ENCODE measurements around the gene RSL1D1. TPM values are rescaled to one million over a fixed set of nuclear protein-coding genes. Genes with fewer than 3 reads are reported as not detected.
"Not testable (repeated sequence)": the region's sequence is repeated elsewhere in the genome, so short reads cannot be mapped to it uniquely, and the experiment has no call there.

RSL1D1 gene
- total RNA-seq, 2 experiments from 2014 or later, result 224 to 237 TPM

DNA sequence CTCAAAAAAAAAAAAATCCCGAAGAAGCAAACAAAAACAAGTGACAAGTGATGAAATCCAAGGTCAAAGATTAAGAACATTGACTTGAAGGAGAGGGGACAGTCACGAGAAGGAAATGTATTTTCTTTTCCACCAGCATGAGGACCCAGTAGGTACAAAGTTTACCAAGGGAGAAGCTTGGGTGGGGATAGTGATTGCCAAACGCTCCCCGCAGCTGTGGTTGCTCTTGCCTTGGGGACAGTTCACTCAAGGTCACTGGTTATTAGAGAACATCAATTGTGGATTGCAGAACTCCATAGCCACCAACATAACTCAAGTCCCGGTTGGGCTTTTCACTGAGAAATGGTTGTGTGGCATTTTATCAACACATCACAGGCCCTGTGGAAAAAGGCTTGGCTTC is 27.0 kb downstream of the RSL1D1 start:
- Mint-ChIP-seq H3K4me1 (ENCODE audit: low read depth) (no peaks in the 10 kb centered on the region), H3K36me3 (ENCODE audit: low read depth) (no peaks in the 10 kb centered on the region), H3K27ac (no peak overlapping the region), H3K27me3 (no peaks in the 10 kb centered on the region), H3K4me3 (no peak overlapping the region), H3K9me3 (no peaks in the 10 kb centered on the region)
- TF ChIP-seq, protein P1, sequence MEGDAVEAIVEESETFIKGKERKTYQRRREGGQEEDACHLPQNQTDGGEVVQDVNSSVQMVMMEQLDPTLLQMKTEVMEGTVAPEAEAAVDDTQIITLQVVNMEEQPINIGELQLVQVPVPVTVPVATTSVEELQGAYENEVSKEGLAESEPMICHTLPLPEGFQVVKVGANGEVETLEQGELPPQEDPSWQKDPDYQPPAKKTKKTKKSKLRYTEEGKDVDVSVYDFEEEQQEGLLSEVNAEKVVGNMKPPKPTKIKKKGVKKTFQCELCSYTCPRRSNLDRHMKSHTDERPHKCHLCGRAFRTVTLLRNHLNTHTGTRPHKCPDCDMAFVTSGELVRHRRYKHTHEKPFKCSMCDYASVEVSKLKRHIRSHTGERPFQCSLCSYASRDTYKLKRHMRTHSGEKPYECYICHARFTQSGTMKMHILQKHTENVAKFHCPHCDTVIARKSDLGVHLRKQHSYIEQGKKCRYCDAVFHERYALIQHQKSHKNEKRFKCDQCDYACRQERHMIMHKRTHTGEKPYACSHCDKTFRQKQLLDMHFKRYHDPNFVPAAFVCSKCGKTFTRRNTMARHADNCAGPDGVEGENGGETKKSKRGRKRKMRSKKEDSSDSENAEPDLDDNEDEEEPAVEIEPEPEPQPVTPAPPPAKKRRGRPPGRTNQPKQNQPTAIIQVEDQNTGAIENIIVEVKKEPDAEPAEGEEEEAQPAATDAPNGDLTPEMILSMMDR (IDR thresholded peaks at IDR 0.05), result no peak
- H3K4me3 ChIP-seq (ENCODE audit: low read length), result no peak overlapping the region
- ATAC-seq (ENCODE audit: poor library complexity) (no peak), DNase-seq (peak in 3 of 14 experiments; percentile 17 to 27 (median 22))
- CTCF ChIA-PET, result no interaction called here
- no peaks in the 10 kb centered on the region for H3K36me3 ChIP-seq (ENCODE audit: insufficient read depth, low read length)
- intact Hi-C loops (cut with DNase I, micrococcal nuclease), result no loop called here
- no peaks in the 10 kb centered on the region for H3K4me1 ChIP-seq (ENCODE audit: insufficient read depth, low read length)
- no peak overlapping the region for H3K27ac ChIP-seq (ENCODE audit: low read depth in 1 of 2, low read length in 2 of 2)
- no peaks in the 10 kb centered on the region for H3K9me3 ChIP-seq (ENCODE audit: control insufficient read depth in 1 of 2, insufficient read depth in 1 of 2, low read length in 2 of 2)
- H3K27me3 ChIP-seq (ENCODE audit: control insufficient read depth in 1 of 2, insufficient read depth in 2 of 2, low read length in 2 of 2), result no peaks in the 10 kb centered on the region
- POLR2A ChIA-PET, result no interaction called here

DNA sequence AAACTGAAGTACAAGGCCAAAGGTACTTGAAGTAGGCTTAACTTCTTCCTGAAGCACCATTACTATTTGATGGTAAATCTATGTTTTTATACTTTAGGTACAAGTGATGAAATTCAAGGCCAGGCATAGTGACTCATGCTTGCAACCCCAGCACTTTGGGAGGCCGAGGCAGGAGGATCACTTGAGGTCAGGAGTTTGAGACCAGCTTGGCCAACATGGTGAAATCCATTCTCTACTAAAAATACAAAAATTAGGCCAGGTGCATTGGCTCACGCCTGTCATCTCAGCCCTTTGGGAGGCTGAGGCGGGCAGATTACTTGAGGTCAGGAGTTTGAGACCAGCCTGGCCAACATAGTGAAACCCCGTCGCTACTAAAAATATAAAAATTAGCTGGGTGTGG is 27.7 kb downstream of the RSL1D1 start:
- H3K36me3 Mint-ChIP-seq (ENCODE audit: low read depth); DNase-seq; intact Hi-C loops (cut with DNase I, micrococcal nuclease); ATAC-seq (ENCODE audit: poor library complexity); H3K27ac ChIP-seq (ENCODE audit: low read depth in 1 of 2, low read length in 2 of 2); H3K36me3 ChIP-seq (ENCODE audit: insufficient read depth, low read length); H3K27me3 ChIP-seq (ENCODE audit: control insufficient read depth in 1 of 2, insufficient read depth in 2 of 2, low read length in 2 of 2); H3K4me1 ChIP-seq (ENCODE audit: insufficient read depth, low read length); H3K9me3 ChIP-seq (ENCODE audit: control insufficient read depth in 1 of 2, insufficient read depth in 1 of 2, low read length in 2 of 2); CTCF ChIA-PET; H3K4me3 Mint-ChIP-seq; H3K4me1 Mint-ChIP-seq (ENCODE audit: low read depth); H3K4me3 ChIP-seq (ENCODE audit: low read length); H3K27me3 Mint-ChIP-seq; H3K27ac Mint-ChIP-seq; H3K9me3 Mint-ChIP-seq: not testable (repeated sequence)
- POLR2A ChIA-PET, result interaction anchor here (0.6 kb wide), 1 partner anchor 230 kb away, joined by 3 read pairs; no protein-coding TSS in a partner anchor

DNA sequence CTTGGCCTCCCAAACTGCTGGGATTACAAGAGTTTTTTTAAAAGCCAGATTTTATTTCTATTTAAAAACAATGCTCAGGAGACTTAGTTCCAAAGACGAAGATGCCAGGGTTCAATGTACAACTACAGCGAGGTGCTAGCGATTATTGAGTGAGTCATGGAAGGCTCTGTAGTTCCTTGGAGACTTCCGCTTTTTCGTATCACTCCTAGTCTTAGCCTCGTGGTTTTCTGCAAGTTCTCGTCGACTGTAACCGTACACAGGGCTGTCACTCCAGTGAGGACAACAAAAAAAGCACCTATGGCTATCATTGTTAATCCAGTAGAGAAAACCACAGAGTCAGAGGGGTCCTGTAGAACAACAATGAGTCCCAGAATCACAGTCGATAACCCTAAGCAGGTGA is 31.5 kb downstream of the RSL1D1 start:
- Histone ChIP-seq H3K4me3 (ENCODE audit: low read length) (no peak overlapping the region), H3K9me3 (ENCODE audit: control insufficient read depth in 1 of 2, insufficient read depth in 1 of 2, low read length in 2 of 2) (no peaks in the 10 kb centered on the region), H3K4me1 (ENCODE audit: insufficient read depth, low read length) (peaks cover 2% of the 10 kb centered on the region), H3K27me3 (ENCODE audit: control insufficient read depth in 1 of 2, insufficient read depth in 2 of 2, low read length in 2 of 2) (no peaks in the 10 kb centered on the region), H3K27ac (ENCODE audit: low read depth in 1 of 2, low read length in 2 of 2) (no peak overlapping the region), H3K36me3 (ENCODE audit: insufficient read depth, low read length) (no peaks in the 10 kb centered on the region)
- POLR2A ChIA-PET, result no interaction called here
- intact Hi-C loops (cut with DNase I, micrococcal nuclease), result loop anchor here in 1 of 2 experiments (10.0 kb wide), 2 partner anchors 175 to 855 kb away; no protein-coding TSS in a partner anchor
- DNase-seq, result peak in 2 of 14 experiments; percentile 19 to 37
- H3K9me3 Mint-ChIP-seq, result no peaks in the 10 kb centered on the region
- no peak overlapping the region for H3K27ac Mint-ChIP-seq
- no peaks in the 10 kb centered on the region for H3K4me1 Mint-ChIP-seq (ENCODE audit: low read depth)
- no peaks in the 10 kb centered on the region for H3K36me3 Mint-ChIP-seq (ENCODE audit: low read depth)
- H3K27me3 Mint-ChIP-seq, result no peaks in the 10 kb centered on the region
- TF ChIP-seq, protein P1 (IDR thresholded peaks at IDR 0.05), result no peak
- ATAC-seq (ENCODE audit: poor library complexity), result no peak
- CTCF ChIA-PET, result no interaction called here
- no peak overlapping the region for H3K4me3 Mint-ChIP-seq

DNA sequence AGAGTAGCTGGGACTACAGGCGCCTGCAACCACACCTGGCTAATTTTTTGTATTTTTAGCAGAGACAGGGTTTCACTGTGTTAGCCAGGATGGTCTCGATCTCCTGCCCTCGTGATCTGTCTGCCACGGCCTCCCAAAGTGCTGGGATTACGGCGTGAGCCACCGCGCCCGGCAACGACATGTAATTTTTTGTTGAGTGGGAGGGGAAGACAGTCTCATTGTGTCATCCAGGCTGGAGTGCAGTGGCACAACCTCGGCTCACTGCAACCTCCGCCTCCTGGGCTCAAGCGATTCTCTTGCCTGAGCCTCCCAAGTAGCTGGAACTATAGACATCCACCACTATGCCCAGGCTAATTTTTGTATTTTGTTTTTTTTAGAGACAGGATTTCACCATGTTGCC is 32.4 kb downstream of the RSL1D1 start:
- H3K4me1 Mint-ChIP-seq (ENCODE audit: low read depth); H3K36me3 Mint-ChIP-seq (ENCODE audit: low read depth); H3K4me1 ChIP-seq (ENCODE audit: insufficient read depth, low read length); H3K4me3 Mint-ChIP-seq; H3K27ac ChIP-seq (ENCODE audit: low read depth in 1 of 2, low read length in 2 of 2); H3K27me3 ChIP-seq (ENCODE audit: control insufficient read depth in 1 of 2, insufficient read depth in 2 of 2, low read length in 2 of 2); H3K27me3 Mint-ChIP-seq; H3K36me3 ChIP-seq (ENCODE audit: insufficient read depth, low read length); H3K9me3 ChIP-seq (ENCODE audit: control insufficient read depth in 1 of 2, insufficient read depth in 1 of 2, low read length in 2 of 2); H3K9me3 Mint-ChIP-seq; DNase-seq; H3K4me3 ChIP-seq (ENCODE audit: low read length); POLR2A ChIA-PET; H3K27ac Mint-ChIP-seq; CTCF ChIA-PET; ATAC-seq (ENCODE audit: poor library complexity): not testable (repeated sequence)
- intact Hi-C loops (cut with DNase I, micrococcal nuclease), result loop anchor here in 1 of 2 experiments (10.0 kb wide), 2 partner anchors 174 to 854 kb away; no protein-coding TSS in a partner anchor
